ENCODE data around the gene PAM16. TPM values are rescaled to one million over a fixed set of nuclear protein-coding genes. Genes with fewer than 3 reads are reported as not detected.
"Not testable (repeated sequence)": the region's sequence is repeated elsewhere in the genome, so short reads cannot be mapped to it uniquely, and the experiment has no call there.

Gene PAM16
- total RNA-seq, 1 donor from 2014 or later: 48.6 TPM

DNA sequence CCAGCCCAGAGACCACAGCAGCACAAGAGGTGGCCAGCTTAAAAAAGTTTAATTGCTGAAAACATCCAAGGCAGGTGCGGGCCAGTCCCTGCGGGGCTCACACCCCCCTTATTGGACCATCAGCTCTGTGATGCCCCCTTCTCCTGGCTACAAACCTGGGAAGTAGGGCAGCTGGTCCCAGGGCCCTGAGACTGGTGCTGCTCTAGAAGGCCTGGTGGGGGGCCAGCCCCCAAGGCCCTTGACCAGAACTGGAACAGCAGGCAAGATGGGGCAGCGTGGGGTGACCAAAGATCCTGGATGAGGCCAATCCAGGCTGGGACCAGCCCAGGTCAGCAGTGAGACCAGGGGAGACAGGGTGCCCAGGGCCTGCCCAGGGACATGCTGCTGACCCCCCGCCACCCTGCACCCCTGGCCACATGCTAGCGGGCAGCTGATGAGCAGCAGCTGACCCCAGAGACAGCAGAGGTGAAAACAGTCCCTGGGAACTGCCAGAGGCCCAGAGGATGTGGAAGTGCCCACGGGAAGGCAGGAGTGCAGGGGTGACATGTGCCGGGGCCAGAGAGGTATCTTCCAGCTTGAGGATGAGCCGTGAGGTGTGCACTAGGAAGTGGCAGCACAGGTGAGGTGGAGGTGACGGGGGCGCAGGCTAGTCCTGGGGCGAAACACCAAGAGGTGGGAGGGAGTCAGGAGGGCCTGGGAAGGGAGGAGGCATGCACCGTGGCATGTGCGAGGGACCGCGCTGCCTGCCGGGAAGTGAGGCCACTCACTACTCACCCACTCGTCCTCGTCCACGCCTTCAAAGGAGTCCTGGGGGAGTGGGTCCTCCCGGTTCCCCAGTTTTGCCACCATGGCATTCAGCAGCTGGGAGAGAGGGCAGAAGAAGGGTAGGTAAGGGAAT, 3.6 kb upstream of the PAM16 start:
- intact Hi-C loops (cut with micrococcal nuclease): loop anchor here (5.0 to 10.0 kb wide), 3 partner anchors 378 to 740 kb away; partner anchors contain the start of genes ANKS3, DNAAF8, EEF2KMT and GLYR1

DNA sequence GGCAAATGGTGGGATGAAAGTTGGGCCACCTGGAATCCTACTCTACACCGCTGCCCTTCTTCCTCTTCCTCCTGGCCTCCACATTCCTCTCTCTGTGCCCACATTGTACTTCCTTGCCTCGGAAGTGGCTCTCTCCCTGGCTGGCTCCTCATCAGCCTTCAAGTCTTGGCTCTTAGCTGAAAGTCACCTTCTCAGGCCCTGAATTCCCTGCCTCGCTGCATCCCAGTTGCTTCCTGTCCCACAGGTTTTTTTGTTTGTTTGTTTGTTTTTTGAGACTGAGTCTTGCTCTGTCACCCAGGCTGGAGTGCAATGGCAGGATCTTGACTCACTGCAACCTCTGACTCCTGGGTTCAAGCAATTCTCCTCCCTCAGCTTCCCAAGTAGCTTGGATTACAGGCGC, 2.6 kb upstream of the PAM16 start:
- intact Hi-C loops (cut with micrococcal nuclease): loop anchor here (5.0 to 10.0 kb wide), 3 partner anchors 379 to 741 kb away; partner anchors contain the start of genes ANKS3, DNAAF8, EEF2KMT and GLYR1

GRCh38 chr16:4352843-4353242, 1.7 kb upstream of the PAM16 start:
- intact Hi-C loops (cut with micrococcal nuclease): loop anchor here (5.0 to 10.0 kb wide), 3 partner anchors 379 to 742 kb away; partner anchors contain the start of genes ANKS3, DNAAF8, EEF2KMT and GLYR1

- intact Hi-C loops (cut with micrococcal nuclease): loop anchor here (1.0 to 10.0 kb wide), 15 partner anchors 19 to 743 kb away; partner anchors contain the start of genes ADCY9, ANKS3, CDIP1 and DNAAF8
Measured at GRCh38 chr16:4351880-4352279, 759 bp upstream of the PAM16 start.

- intact Hi-C loops (cut with micrococcal nuclease): loop anchor here (2.0 to 10.0 kb wide), 6 partner anchors 74 to 744 kb away; partner anchors contain the start of genes ANKS3, CDIP1, DNAAF8 and DNAJA3
Measured at GRCh38 chr16:4350365-4350786, 745 bp downstream of the PAM16 start.

DNA sequence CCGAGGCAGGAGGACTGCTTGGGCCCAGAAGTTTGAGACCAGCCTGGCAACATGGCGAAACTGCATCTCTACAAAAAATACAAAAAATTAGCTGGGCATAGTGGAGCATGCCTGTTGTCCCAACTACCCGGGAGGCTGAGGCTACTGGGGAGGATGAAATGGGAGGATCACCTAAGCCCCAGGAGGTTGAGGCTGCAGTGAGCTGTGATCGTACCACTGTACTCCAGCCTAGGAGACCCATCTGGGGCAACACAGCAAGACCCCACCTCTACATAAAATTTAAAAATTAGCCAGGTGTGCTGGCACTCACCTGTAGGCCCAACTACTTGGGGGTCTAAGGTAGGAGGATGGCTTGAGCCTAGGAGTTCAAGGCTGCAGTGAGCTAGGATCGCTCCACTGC, 1.8 kb downstream of the PAM16 start:
- intact Hi-C loops (cut with micrococcal nuclease): no loop called here

GRCh38 chr16:4347765-4348509, 3.2 kb downstream of the PAM16 start:
- intact Hi-C loops (cut with micrococcal nuclease): no loop called here

DNA sequence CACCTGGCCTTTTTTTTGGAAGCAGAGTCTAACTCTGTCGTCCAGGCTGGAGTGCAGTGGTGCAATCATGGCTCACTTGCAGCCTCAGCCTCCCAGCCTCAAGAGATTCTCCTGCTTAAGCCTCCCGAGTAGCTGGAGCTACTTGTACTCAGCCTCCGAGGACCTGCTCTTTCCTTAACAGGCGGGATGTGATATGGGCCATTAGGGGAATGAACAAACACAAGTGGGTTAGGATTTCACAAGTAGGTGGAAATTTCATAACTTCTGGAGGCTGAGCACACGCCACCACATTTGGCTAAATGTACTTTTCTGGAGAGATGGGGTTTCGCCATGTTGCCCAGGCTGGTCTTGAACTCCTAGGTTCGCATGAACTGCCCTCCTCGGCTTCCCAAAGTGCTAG, 4.1 kb downstream of the PAM16 start:
- intact Hi-C loops (cut with micrococcal nuclease): no loop called here

DNA sequence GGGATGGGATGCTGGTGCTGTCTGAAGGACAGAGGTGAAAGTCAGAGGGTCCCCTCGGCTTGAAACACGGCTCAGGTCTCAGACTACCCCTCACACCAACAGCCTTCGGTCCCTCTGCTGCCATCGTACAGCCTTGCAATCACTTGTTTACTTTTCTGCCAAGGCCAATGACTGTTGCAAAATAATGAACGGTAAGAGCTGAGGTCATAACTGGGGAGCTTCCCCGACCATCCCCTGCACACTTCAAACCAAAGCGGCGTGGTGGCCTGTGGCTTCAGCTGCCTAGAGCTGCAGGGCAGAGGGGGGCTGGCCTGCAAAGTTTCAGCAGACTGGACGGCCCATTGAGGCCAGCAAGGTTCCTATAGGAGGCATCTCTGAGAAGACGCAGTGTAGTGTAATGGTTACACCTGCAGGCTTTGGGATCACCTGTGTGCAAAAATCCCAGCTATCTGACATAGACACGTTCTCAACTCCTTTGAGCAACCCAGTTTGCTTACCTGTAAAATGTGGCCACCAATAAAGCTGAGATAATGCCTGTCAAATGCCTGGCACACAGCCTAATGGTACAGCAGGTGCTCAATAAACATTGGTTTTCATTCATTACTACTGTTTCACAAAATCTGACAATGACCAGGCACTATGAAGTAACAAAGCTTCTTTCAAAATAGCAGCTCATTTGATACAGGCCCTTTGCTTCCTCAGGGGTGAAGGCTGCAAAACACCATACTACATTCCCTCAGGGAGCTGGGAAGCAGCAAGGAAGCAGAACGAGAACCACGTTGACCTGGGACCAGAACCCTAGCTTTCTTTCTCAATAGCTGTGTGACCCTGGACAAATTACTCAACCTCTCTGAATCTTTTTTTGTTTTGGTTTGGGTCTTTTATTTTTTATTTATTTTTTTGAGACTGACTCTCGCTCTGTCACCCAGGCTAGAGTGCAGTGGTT, 5.0 kb downstream of the PAM16 start:
- intact Hi-C loops (cut with micrococcal nuclease): no loop called here

DNA sequence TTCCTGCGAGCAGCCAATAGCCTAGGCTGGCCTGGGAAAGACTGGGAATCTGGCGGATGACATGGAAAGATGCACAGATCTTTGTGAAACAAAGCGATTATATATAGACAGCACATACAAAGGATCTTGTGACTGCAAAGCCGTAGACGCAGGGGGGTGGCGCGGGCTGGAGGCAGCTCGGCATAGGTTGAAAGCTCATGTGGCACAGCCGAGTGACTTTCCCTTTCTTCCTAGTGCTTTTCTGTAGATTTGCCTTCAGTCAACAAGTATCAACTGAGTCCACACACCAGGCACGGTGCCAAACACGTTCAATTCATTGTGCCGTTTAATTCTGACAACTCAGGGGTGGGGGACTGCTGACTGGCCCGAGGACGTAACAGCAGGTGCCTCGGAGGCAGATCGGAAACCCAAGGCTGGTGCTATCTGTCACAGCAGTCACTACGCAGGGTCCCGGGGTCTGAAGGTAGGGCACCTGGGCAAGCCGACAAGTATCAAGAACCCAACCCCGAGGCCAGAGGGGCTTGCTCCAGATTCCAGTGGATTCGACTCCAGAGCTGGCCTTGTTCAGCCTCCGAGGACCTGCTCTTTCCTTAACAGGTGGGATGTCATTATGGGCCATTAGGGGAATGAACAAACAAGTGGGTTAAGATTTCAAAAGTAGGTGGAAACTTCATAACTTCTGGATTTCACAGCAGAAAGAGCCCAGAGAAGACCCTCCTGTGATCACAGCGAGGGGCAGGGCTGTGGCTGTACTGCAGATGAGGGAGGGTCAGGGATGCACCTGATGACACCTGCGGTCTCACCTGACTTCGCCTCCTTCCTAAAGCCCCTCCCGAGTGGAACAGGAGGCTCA, 5.9 kb downstream of the PAM16 start:
- intact Hi-C loops (cut with micrococcal nuclease): no loop called here

- intact Hi-C loops (cut with micrococcal nuclease): not testable (repeated sequence)
Measured at GRCh38 chr16:4344300-4344982, 6.7 kb downstream of the PAM16 start.

GRCh38 chr16:4342866-4343744, 8.0 kb downstream of the PAM16 start:
- intact Hi-C loops (cut with micrococcal nuclease): no loop called here

DNA sequence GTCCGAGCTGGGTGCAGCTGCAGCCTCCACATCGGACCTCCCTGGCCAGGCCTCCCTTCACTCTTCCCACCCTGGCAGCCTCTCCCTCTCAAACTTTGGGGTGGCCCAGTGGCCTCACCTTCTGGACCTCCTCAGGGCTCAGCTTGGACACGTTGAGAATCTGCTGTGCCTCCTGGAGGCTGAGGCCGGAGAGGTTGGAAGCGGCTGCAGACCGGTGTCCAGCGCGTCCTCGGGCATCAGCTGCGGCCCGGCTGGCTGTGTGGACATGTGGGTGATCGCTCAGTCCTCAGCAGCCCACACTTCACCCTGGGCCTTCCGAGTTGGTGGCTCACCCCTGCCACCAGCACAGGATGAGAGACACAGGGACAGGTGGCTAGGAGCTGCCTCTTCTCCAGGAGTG, 9.9 kb downstream of the PAM16 start:
- intact Hi-C loops (cut with micrococcal nuclease): no loop called here

DNA sequence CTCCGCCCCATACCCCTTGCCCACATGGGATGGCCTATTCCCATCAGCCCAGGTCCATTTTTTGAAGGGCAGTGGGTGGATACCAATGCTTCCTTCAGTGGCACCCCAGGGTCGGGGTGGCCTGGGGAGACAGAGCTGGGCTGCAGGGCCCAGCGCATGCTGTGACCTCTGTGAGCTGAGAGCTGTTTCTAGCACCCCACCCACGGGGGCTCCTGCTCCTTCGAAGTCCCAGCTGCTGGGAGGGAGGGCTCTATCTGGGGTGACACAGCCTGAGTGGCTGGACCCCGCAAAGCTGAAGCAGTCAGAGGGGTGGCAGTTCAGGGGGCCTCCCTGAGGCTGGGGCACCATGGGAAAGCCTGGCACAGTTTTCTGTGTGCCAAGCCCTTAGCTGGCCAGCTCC, 10.7 kb downstream of the PAM16 start:
- intact Hi-C loops (cut with micrococcal nuclease): no loop called here

- intact Hi-C loops (cut with micrococcal nuclease): no loop called here
Measured at GRCh38 chr16:4339909-4340308, 11.2 kb downstream of the PAM16 start.

- intact Hi-C loops (cut with micrococcal nuclease): no loop called here
Measured at GRCh38 chr16:4339455-4339854, 11.7 kb downstream of the PAM16 start.

DNA sequence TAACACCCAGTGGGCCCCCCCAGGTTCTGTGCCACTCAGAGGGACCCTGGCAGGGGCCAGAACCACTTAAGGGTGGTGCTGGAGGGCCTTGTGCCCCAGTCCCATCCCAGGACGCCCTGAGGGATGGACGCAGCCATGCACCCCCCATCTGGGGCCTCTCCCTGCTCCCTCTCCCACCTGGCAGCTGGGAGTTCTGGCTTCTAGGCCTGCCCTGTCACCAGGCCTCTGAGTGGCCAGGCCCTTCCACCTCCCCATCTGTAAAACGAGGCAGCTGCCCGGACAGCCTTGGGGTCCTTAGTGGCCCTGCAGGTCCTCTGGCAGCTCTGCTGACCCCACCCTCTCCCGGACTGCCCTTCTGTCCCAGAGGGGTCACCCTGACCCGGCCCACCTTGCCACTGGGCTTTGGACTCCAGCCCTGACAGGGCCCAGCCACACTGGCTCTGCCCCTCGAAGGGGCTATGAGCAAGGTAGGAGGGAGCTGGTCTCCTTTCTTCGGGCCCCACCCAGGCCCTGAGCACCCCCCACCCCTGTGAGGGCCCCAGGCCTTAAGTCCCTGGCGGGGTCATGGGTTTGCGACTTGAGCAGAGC, 12.3 kb downstream of the PAM16 start:
- intact Hi-C loops (cut with micrococcal nuclease): no loop called here

- intact Hi-C loops (cut with micrococcal nuclease): no loop called here
Measured at GRCh38 chr16:4338125-4338582, 13.0 kb downstream of the PAM16 start.
